ENCODE results near the gene SF3B1. TPM values are rescaled to one million over a fixed set of nuclear protein-coding genes. Genes with fewer than 3 reads are reported as not detected.
"Not testable (repeated sequence)": the region's sequence is repeated elsewhere in the genome, so short reads cannot be mapped to it uniquely, and the experiment has no call there.

Gene SF3B1
- total RNA-seq, 2 donors from 2014 or later, result 197 to 250 TPM

DNA sequence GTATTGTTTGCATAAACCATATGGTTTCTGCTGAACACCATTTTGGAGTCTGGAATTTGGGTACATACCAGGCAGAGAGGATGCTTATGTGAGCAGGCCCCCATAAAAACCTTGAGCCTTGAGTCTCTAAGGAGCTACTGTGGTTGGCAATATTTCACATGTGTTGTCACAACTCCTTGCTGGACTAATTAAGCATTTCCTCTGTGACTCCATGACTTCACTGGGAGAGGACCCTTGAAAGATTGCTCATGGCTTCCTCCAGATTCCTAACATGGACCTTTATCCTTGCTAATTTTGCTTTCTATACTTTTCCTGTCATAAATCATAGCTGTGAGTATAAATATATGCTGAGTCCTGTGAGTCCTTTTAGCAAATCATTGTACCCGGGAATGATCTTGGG, 10.9 kb upstream of the SF3B1 start:
- TF ChIP-seq POLR2A (IDR thresholded peaks at IDR 0.05), result no peak
- TF ChIP-seq POLR2AphosphoS5 (IDR thresholded peaks at IDR 0.05), result no peak
- TF ChIP-seq, protein P1, sequence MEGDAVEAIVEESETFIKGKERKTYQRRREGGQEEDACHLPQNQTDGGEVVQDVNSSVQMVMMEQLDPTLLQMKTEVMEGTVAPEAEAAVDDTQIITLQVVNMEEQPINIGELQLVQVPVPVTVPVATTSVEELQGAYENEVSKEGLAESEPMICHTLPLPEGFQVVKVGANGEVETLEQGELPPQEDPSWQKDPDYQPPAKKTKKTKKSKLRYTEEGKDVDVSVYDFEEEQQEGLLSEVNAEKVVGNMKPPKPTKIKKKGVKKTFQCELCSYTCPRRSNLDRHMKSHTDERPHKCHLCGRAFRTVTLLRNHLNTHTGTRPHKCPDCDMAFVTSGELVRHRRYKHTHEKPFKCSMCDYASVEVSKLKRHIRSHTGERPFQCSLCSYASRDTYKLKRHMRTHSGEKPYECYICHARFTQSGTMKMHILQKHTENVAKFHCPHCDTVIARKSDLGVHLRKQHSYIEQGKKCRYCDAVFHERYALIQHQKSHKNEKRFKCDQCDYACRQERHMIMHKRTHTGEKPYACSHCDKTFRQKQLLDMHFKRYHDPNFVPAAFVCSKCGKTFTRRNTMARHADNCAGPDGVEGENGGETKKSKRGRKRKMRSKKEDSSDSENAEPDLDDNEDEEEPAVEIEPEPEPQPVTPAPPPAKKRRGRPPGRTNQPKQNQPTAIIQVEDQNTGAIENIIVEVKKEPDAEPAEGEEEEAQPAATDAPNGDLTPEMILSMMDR (IDR thresholded peaks at IDR 0.05), result no peak
- intact Hi-C loops (cut with DNase I), result no loop called here
- Histone ChIP-seq H3K36me3 (no peaks in the 10 kb centered on the region), H3K4me3 (no peak overlapping the region), H3K9me3 (no peaks in the 10 kb centered on the region), H3K27ac (no peak overlapping the region), H3K4me1 (replicated peaks) (no peaks in the 10 kb centered on the region), H3K27me3 (replicated peaks; ENCODE audit: insufficient read depth) (no peaks in the 10 kb centered on the region)
- 82% methylated on average over 1 of the region's 1 CpG for WGBS
- no peak for DNase-seq (ENCODE audit: low spot score)

DNA sequence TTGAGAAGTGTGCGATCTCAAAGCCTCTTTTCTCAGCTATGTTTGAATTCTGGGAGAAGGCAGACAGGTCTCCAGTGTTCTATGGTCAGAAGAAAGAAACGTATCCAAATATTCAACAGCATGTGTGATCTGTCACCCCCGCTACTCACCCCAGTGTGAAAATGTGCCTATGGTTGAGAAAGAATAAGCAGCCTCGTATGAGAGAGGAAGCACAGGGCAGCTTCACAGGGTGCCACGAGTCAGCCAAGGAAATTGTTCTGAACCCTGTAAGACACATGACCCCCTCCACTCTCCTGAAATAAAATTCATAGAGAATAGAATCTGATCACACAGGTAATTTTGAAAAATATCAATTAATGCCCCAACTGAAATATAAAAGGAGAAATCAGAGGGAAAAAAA, 8.0 kb upstream of the SF3B1 start:
- no peak for TF ChIP-seq POLR2A (IDR thresholded peaks at IDR 0.05)
- no peak for DNase-seq (ENCODE audit: low spot score)
- Histone ChIP-seq H3K4me1 (replicated peaks) (no peaks in the 10 kb centered on the region), H3K36me3 (no peaks in the 10 kb centered on the region), H3K9me3 (no peaks in the 10 kb centered on the region), H3K4me3 (no peak overlapping the region), H3K27me3 (replicated peaks; ENCODE audit: insufficient read depth) (no peaks in the 10 kb centered on the region), H3K27ac (no peak overlapping the region)
- WGBS, result 64% methylated on average over 5 of the region's 5 CpGs
- intact Hi-C loops (cut with DNase I), result no loop called here

DNA sequence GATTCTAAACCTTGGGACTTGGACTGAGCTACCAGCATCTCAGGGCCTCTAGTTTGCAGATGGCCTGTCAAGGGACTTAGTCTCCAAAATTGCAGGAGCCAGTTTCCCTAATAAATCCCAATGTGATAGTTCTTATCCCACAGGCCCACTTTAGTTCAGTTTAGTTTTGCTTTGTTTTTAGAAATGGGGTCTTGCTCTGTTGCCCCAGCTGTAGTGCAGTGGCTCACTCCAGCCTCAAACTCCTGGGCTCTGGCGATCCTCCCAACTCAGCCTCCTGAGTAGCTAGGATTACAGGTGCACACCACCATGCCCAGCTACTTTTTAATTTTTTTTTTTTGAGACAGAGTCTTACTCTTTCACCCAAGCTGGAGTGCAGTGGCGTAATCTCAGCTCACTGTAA, 2.6 kb upstream of the SF3B1 start:
- H3K9me3 ChIP-seq, result no peaks in the 10 kb centered on the region
- WGBS, result 100% methylated on average over 2 of the region's 2 CpGs
- DNase-seq (ENCODE audit: low spot score), result no peak
- H3K27me3 ChIP-seq (replicated peaks; ENCODE audit: insufficient read depth), result no peaks in the 10 kb centered on the region
- H3K27ac ChIP-seq, result no peak overlapping the region
- no peaks in the 10 kb centered on the region for H3K36me3 ChIP-seq
- intact Hi-C loops (cut with DNase I), result no loop called here
- no peak overlapping the region for H3K4me3 ChIP-seq
- TF ChIP-seq POLR2A (IDR thresholded peaks at IDR 0.05), result no peak
- TF ChIP-seq POLR2AphosphoS5 (IDR thresholded peaks at IDR 0.05), result no peak
- TF ChIP-seq, protein P1 (IDR thresholded peaks at IDR 0.05), result no peak
- H3K4me1 ChIP-seq (replicated peaks), result peaks cover 6% of the 10 kb centered on the region

DNA sequence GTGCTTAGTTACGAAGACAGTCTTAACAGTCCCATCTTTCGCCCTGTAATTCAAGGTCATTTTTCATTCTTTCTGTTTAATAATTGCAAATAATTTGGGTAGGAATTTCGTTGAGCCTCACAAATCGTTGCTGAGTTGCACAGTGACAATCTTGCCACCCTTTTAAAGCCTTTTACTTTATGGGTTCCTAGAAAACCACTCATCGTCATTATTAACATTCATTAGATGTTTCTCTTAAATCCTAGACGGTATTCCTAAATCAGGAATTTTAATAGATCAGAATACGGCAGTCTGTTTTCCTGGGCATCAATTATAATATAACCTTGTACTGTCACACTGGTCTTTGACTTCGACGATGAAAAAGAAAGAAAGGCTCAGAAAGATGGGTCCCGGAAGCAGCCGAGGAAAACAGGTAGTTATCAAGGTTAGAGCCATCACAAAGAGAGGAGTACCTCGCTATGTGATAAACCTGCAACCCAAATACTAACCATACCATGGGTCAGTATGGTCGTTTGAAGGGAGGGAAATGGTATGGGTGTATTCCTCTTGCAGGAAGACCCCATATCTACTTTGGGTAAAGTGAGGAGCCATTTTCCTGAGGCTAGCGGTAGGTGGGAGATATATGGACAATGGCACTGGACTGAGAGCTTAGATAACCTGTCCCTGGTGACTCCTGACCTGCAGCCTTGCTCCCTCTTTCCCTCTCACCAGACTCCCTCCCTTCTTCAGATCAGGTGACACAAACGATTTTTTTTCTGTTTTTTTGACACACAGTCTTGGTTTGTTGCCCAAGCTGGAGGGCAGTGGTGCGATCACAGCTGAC, 981 bp upstream of the SF3B1 start:
- Histone ChIP-seq H3K9me3 (no peaks in the 10 kb centered on the region), H3K27me3 (replicated peaks; ENCODE audit: insufficient read depth) (no peaks in the 10 kb centered on the region), H3K4me3 (peak overlapping the region; percentile 83 to 97), H3K4me1 (replicated peaks) (peaks cover 6% of the 10 kb centered on the region), H3K27ac (peak overlapping the region; percentile 96 to 97), H3K36me3 (no peaks in the 10 kb centered on the region)
- DNase-seq (ENCODE audit: low spot score), result no peak
- WGBS, result 22% methylated on average over 16 of the region's 16 CpGs
- TF ChIP-seq, protein P1 (IDR thresholded peaks at IDR 0.05), result no peak
- TF ChIP-seq POLR2AphosphoS5 (IDR thresholded peaks at IDR 0.05), result no peak
- TF ChIP-seq POLR2A (IDR thresholded peaks at IDR 0.05), result no peak
- intact Hi-C loops (cut with DNase I), result loop anchor here (2.0 kb wide), 2 partner anchors 17 to 63 kb away; partner anchors contain the start of genes COQ10B and HSPD1

DNA sequence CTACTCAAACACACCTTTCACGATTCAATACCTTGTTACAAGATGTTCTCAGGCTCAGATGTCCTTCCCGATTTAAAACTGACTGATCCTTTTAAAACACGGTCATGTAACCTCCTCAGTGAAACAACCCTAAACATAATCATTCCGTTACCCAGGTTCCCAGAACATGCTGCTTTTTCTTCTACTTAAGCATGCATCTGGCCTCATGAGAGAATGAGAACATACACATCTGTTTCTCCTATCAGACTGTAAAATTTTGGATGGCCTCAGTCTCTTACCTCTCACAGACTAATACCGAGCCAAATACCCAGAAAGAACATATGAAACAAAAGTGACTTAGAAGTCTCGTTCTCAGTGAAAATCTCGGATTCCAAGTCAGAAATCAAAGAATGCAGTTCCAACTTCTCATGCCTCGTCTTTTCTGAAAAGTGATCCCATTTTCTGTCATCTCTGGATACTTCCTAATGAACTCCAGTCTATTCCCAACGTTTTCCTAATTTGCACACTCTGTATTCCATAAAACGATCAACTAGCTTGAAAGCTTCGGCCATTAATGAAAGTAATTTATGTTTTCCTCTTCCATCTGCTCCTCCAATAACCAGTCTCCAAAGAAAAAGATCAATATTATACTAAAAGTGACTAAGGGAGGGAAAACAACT, 919 bp downstream of the SF3B1 start:
- intact Hi-C loops (cut with DNase I), result loop anchor here (2.0 kb wide), 2 partner anchors 19 to 65 kb away; partner anchors contain the start of genes COQ10B and HSPD1
- H3K9me3 ChIP-seq, result no peaks in the 10 kb centered on the region
- peak overlapping the region; percentile 96 to 97 for H3K27ac ChIP-seq
- H3K36me3 ChIP-seq, result no peaks in the 10 kb centered on the region
- TF ChIP-seq POLR2AphosphoS5 (IDR thresholded peaks at IDR 0.05) (peak; percentile 7), POLR2A (IDR thresholded peaks at IDR 0.05) (no peak)
- peak overlapping the region; percentile 83 to 97 for H3K4me3 ChIP-seq
- DNase-seq (ENCODE audit: low spot score), result no peak
- H3K4me1 ChIP-seq (replicated peaks), result peaks cover 9% of the 10 kb centered on the region
- H3K27me3 ChIP-seq (replicated peaks; ENCODE audit: insufficient read depth), result no peaks in the 10 kb centered on the region
- under 1% methylated on average over 11 of the region's 11 CpGs for WGBS

DNA sequence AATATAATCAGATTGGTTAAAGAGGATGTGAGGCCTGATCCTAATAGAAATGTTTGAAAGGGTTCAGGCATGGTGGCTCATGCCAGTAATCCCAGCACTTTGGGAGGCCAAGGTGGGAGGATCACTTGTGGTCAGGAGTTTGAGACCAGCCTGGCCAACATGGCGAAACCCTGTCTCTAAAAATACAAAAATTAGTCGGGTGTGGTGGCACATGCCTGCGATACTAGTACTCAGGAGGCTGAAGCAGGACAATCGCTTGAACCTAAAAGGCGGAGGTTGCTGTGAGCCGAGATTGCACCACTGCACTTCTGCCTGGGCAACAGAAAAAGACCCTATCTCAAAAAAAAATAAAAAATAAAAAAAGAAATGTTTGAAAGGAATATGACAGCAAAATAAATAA, 2.3 kb downstream of the SF3B1 start:
- H3K4me3 ChIP-seq; DNase-seq (ENCODE audit: low spot score); H3K9me3 ChIP-seq; H3K4me1 ChIP-seq (replicated peaks); H3K27me3 ChIP-seq (replicated peaks; ENCODE audit: insufficient read depth); intact Hi-C loops (cut with DNase I); H3K36me3 ChIP-seq; H3K27ac ChIP-seq: not testable (repeated sequence)
- WGBS, result 76% methylated on average over 6 of the region's 6 CpGs

Measured in prostate gland (tissue), 2 donors.